HT1080 (cell line): ENCODE measurements around the gene NSG1. TPM values are rescaled to one million over a fixed set of nuclear protein-coding genes. Genes with fewer than 3 reads are reported as not detected.
A peak's percentile ranks its signal among the peaks of the same experiment; 100 is the strongest.

ENCODE experiments used
- DNase-seq: peaks from one replicate; pipeline ENCODE4 v3.0.0-alpha.2; 2015; ENCODE audit warnings: low read depth
- total RNA-seq: library from RNA; depleted of rRNA; stranded (reverse); fragments of >200 nt; shearing (Covaris generic); gene quantifications from 2 replicates; pipeline ENCODE4 v1.2.3, GENCODE V29; 2014

Gene NSG1
- total RNA-seq, 1 experiment from 2014 or later, result 0.61 TPM

DNA sequence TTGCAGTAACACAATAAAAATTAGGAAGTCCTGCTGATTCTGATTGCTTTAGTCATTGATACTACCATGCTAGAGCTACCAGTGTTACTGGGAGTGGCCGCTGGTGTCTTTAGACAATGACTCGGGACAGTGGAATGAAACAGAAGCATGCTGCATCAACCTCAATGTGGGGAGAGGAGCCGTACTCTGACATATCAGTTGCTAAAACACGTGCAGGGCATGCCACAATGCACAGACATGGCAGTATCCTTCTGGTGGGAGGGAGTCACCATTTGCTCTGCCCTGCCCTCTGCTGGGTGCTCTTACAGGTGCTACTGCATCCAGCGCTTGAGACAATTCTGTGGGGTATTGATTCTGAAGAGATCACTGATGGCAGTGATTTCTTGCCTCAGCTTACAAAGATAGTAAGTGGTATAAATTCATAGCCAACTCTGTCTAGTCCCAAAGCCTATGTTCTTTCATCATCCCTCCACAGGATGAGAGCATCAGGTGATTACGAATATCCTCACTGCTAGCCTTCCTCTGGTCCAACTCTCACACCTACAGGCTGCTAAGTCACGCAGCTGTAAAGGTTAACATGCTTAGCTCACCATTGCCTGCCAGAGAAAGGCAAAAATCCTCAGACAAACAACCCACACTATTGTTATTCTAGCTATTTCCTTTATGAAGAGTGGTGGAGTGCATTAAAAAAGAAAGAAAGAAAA lies 43.7 kb downstream of the NSG1 start:
- peak; percentile 81 for DNase-seq

DNA sequence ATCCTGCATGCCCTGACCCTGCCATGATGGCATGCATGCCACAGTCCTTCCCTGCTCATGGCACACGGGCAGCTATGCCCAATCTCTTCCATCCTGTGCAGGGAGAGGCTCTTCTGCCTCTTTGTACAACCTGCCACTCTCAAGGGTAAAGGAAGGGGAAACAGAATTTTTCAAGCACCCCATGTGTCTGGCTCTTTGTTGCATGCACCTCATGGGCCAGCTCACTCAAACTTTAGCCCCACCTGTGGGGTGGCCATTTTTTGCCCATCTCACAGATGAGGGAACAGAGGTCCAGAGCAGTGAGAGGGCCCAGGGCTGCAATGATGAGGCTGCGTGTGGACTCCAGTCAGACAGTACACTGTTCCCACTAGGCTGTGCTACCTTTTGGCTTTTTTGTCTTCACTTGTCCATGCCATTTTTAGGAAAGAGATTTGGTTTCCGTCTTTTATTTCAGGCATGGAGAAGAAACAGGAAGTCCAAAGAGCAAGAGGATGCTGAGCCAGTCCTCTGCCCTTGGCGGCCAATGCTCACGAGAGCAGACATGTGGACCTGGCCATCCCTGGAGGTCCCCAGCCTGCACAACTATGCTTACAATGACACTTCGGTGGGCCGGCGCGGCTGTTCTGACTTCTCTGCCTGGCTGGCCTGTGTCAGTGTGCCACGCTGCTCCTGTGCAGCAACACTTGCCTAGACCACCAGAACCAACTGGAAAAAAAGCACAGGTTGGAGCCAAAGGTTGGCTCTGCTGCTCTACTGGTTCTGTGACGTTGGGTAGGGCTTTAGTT lies 45.6 kb downstream of the NSG1 start:
- DNase-seq, result no peak

DNA sequence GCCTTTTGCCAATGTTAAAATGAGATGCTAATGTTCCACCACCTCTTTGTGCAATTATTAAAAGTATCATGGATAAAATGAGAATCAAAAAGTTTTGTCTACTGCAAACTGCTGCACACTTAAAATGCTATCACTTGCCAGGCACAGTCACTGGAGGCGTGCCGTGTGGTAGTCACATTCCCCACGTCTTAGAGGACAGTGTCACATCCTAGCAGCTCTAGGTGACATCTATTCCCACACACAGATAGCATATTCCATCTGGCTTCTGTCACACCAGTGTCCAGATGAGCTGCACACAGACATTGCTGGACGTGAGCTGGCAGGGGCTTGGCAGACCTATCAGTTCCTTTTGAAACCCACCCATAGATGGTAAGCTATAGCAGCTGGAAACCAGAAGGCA lies 47.0 kb downstream of the NSG1 start:
- DNase-seq, result no peak

DNA sequence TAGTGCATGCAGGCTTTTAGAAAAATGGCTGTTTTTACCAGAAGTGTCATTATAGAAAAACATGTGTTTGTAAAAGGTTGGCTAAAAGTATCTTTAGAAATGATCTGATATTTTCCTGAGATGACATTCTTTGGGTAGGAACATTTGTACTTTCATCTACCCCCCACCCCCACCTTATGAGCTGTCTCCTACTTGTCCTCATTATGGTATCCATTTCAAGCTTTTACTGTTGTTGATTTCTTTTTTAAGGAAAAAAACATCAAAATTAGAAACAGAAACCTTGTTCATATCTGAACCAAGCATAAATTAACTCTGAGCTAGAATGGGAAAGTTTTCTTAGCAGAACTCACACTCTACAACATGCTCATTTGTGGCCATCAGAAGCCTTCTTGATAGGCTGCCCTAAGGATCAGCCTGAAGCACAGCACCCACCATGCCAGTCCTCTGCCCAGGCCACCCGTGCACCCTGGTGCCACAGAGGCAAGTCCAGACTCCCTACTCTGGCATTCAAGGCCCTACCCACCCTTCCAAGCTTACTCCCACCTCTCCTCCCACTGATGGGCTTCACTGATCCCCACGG lies 49.4 kb downstream of the NSG1 start:
- DNase-seq, result no peak

DNA sequence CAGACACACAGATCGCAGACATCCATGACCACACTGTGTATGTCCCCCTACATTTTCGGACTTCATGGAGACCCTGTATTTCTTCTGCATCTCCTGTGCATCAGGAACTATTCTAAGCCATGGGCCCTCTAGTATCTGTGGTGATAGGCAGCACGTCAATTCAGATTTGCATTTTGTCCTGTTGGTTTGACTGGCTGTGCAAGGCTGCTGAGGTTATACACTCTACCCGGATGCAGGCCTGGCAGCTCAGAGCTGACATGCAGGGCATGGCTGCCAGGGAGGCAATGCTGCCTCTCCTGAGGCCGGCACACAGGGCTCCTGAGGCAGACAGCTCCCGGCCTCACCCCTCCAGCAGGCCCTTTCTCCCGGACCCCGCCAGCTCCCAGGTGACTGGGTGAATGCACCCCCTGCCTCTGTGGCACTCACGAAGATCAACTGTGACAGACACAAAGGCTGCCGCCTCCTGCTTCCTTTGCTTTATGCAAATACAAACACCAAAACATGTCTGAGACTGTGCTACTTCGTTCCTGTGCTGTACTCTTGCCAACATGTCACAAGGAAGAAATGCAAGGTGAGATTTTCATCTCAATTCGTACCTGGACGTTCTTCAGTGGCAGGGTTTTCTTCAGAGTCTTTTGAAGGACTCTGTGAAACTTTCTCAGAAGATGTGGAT lies 51.0 kb downstream of the NSG1 start:
- DNase-seq, result no peak

DNA sequence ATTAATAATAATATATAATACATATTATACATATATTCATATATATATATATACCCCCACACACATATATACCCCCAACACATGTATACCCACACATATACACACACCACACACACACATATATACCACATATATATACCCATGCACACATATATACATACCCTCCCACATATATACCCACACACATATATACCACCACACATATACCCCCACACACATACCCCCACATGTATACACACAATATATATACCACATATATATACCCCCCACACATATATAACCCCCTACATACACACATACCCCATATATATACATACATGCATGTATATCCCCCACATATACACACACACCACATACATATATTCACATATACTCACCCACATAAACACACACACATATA lies 52.0 kb downstream of the NSG1 start:
- no peak for DNase-seq

DNA sequence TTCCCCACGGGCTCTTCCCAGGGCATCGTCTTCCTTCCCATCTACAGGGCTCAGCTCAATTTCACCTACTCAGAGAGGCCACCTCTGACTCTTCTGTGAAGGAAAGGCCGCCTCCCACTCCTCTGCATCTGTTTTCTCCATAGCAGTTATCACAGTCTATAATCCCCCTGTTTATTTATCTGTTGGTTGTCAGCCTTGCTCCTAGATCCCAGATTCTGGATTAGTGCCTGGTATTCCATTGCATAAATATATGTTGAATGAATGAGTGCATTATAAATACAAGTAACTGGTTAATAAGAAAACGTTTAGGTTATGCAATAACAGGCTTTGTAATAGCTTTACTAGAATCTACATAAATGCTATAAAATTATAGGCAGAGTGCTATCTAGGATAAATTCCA lies 52.9 kb downstream of the NSG1 start:
- no peak for DNase-seq

DNA sequence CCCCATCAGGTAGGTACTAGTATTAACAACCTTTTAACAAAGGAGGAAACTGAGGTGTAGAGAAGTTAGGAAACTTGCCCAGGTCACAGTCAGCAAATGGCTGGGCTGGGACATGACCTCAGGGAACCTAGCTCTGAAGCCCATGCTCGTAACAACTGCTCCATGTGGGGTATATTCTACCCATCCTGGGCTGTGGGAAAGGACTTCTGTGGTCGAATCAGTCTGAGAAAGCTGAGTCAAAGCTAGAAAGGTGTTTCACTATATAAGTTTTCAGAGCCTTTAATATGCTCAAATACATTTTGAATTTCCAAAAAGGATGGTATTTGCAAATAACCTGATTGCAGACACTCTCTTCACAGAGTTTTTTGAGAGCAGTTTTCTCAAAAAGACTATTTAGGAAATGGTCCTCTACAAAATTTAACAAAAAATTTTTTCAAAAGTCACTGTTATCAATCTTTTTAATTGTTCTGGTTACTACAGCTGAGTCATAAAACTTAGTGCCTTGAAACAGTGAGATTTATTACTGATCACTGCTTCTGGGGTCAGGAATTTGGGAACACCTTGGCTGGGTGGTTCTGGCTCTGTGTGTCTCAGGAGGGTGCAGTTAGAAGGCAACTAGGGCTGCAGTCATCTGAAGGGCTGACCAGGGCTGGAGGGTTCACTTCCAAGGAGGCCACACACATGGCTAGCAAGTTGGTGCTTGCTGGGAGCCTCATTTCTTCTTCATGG lies 53.6 kb downstream of the NSG1 start:
- DNase-seq, result no peak

DNA sequence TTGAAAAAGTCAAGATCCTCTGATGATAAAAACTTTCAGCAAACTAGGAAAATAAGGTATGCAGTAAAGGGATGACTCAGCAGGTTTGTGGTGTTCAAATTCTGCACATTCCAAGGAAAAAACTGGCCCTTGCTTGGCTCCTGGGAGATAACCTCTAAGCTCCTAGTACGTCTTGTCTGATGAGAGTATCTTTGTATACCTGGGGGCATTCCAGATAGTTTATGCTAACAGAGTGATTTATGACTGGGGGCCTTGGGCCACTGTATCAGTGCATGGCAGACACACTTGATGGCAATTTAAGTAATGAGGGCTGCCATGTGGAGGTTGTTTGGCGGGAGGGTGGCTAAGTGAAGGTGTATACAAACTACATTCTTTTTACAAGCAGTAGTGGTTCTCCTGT lies 56.9 kb downstream of the NSG1 start:
- DNase-seq, result peak; percentile 62

DNA sequence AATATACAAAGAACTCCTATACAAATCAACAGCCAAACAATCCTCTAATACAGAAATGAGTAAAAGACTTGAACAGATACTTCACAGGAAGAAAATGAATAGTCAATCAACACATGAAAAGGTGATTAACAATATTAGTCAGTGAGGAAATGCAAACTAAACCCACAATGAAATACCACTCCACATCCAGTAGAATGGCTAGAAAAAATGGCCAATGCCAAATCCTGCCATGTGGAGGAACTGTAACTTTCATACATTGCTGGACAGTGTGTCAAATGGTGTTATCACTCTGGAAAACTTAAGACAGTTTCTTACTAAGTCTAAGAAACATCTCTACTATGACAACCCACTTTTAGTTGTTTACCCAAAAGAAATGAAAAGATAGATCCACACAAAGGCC lies 59.5 kb downstream of the NSG1 start:
- no peak for DNase-seq

DNA sequence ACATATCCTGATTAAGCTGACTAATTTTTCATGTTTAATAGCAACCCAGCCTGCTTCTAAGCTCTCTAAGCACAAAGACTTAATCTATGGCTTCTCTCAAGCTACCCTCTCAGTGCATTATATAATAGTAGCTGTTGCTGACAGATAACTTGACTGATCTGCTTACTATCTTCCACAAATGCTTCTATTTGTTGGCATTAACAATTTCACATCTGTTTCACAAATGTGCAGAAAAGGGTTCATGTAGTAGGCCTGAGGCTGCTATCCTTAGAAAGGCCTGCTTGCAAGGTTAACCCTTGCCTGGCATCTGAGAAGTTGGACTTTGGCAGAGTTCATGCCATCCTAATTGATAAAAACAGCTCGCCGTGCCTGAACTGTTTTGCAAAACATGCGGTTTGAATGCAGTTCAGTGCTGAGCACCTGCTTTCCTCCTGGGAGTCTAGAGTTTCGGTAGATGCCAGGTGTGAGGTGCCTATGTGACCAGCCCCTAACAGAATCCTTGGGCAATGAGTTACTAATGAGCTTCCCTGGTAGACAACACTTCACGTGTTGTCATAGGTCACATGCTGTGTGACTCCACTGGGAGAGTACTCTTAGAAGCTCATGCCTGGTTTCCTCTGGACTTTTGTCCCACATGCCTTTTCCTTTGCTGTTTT lies 68.4 kb downstream of the NSG1 start:
- DNase-seq, result no peak

DNA sequence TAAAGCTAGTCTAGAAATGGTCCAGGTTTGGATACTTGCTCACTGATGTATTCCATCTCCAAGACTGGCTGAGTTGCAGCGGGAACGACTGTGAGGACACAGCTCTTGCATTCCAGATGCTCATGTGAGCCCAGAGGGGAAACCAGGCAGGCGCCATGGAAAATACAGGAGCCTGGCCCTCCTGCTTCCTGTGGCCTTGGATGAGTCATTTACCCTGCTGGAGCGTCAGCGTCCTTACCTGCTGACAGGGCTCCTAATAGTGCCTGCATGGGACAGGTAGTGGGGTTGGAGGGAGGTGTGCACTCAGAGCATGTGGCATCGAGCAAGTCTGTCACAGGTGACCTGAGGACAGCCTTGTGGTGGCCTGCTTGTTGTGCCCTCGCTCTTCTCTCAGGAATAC lies 69.4 kb downstream of the NSG1 start:
- peak; percentile 55 for DNase-seq

DNA sequence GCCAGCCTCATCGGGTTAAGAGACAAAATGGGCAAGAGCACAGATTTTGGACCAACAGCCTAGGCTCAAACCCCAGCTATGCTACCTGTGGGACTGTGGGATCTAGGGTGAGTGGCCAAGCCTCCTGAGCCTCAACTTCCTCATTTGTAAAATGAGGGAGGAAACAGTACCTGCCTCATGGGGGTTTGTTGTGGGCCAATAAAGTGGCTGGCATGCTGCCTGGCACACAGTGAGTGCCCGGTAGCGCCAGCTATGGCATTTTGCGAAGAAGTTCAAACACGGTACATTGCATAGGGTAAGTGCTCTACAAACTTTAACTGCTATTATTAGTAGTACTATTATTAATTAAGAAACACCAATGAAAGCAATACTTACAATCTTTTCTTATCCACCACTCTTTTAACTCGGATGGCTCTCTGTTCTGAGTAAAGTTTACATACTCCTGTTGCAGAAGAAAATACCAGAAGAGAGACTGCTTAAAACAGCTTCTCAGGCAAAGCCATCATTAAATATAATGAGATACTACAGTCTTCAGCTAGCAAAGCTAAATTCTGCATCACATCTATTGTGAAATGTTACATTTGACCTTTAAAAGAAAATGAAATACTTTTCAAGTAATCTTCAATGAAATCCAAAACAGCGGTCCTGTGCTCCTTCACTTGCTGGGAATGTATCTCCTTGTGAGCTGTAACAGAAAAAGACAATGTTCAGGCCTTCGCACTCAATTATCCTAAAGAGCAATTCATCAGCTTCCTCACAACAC lies 70.1 kb downstream of the NSG1 start:
- DNase-seq, result no peak

DNA sequence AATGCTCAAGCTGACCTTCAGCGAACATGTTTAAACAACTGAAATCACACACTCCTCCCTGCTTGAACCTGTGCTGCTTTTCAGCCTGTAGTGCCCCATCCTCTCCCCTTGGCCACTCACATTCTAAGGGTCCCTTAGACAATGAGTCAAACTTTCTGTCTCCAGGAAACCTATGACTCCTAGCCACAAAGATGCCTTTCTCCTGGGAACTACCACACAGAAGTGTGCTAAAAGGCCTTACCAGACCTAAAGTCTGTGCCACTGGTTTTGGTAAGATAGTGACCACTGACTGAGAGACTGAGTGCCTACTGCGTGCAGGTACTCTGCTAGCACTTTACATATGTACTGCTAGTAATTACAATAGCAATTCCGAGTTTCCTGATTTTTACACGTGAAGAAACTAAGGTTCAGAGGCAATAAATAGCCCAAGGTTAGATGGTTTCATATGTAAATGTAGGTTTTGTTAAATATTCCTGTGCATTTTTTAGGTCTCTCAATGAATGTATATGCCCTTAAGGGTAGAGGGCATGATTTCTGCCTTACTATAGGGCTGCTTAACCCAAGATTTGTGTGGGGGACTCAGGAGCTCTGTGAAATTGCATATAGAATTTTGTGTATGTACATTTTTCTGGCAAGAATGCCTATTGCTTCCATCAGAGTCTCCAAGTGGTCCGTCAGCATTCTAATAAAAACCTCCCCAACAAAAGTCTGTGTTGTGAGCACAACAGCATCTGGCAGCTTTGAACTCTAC lies 71.1 kb downstream of the NSG1 start:
- DNase-seq, result peak; percentile 83

DNA sequence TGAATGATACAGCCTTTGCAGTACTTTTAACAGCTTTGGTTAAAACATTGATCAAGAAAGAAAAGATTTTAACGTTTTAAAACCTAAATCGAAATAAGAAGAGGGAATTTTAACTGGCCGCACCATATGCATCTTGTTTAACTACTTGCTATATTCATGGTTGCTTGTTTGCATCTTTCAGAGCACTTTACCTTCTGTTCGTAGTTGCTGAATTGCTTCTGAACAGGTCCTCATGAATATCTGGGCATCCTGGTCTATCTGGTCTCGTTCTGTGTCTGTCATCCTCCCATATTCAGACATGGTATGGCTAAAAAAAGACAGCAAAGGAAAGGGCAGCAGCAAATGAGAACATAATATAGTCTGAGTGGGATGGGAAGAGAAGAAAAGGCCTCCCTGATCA lies 72.3 kb downstream of the NSG1 start:
- no peak for DNase-seq

DNA sequence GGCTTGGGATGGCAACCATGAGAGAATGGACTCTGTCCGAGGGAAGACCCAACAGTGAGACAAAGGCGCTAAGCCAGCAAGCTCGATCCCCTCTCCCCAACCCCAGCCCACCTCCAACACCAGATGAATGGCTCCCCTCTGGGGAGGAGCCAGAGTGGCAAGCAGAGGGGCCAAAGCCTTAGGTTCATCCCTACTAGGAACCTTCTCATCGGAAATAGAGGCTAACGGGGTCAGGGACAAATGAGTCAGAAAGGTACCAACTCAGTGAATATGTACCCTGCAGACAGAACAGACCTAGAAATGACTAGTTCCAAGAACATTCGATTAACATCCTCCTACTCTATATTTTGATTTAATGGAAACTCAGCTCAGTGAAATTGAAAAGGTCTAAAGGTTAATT lies 73.9 kb downstream of the NSG1 start:
- DNase-seq, result no peak

DNA sequence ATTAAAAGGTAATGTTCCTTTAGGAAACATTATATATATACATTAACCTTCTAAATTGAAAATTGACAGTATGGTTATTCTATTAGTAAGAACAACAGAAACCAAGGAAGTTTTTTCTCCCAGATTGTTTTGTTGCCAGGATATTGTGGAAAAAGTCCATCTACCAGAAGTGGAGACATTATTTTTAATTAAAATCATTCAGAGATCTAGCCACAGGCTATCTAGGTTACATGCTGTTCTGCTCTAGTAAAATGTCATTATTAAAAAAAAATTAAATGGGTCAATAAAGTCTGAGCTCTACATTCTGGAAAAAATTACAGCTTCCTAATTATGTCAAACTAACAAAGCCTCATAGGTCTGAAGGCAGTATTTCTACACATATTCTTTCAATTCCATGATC lies 74.3 kb downstream of the NSG1 start:
- no peak for DNase-seq

DNA sequence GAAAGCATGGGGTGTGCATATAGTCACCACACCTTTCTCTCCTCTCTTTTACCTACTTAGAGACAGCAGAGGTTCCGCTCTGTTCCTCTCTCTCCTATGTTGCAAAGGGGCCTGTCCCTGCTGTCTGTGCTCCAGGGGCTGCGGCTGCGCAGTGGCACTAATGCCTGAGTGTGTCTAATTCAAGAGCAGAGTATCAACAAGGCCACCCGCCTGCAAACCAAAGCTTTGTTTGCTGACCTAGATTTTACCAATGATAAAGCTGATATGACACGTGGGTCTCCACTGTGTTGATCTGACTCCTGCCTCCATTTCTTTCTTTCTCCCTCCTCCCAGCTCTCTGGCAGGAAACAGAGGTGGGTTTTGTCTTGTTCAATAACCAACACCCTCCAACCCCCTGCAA lies 74.9 kb downstream of the NSG1 start:
- DNase-seq, result no peak

DNA sequence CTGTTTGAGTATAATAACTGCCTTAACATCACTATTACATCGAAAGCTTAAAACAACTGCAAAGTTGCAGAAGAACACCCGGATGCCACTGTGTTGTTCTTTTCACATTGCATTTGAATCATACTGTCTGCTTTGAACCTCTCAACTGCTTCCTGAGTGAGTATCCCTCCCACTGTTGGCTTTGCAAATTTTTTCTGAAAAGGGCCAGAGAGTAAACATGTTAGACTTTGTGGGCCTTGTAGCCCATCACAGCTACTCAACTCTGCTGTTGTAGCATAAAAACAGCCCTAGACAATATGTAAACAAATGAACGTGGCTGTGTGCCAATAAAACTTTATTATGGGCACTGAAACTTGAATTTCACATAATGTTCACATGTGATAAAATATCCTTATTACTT lies 76.1 kb downstream of the NSG1 start:
- DNase-seq, result no peak
